ENCODE data around the gene TAGLN2. TPM values are rescaled to one million over a fixed set of nuclear protein-coding genes. Genes with fewer than 3 reads are reported as not detected.

Gene TAGLN2
- polyA plus RNA-seq (2013, experiment 1 of 2), result 496 TPM
- 406 TPM for polyA plus RNA-seq (2013, experiment 2 of 2)

DNA sequence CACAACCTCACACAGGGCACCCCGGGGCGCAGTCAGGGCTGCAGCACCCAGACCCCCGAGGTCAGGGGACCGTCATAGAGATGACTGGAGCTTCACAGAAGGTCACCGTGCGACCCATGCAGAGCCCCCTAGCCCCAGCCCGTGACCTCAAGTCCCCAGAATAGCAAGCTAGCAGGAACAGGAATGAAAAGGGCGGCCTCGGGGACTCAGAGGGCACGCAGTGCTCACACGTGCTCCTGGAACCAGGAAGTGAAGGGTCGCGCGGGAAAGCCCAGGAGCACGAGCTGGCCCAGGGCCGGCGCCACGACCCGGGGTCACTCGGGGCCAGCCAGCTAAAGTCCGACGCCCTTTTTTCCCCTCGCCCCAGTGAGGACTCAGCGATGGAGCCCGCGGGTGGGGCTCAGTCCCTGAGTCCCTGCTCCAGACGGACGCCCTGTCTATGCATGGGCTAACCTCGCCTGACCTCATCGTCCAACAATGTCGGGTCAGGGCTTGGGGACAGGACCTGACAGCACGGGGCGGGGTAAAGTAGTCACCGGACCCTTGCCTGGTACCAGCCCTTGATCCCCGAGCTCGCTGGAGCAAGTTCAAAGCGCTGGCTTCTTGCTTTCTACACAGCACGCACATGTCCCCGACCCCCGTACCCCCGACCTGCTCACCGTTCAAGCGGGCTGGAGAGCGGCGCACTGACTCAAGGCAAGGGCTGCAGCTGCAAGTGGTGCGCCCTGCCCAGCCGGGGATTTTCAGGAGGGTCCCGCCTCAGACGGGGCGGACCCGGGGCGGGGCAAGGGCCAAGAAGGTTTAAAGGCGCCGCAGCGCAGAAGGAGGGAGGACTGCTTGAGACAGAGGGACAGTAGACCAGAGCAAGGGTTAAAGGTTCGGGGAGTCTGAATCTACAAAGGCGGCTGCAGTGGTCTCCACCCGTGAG lies at the start of gene TAGLN2:
Gene TAGLN2 (minus strand): TSS at position 717 of the 928 bp plus-strand sequence. CDS start 4,998 bp downstream, outside the sequence.
- 0% methylated on average over 55 of the region's 58 CpGs for WGBS, 2 experiments (ENCODE audit: insufficient coverage in 2 of 2)
- H3K36me3 ChIP-seq (ENCODE audit: control insufficient read depth, insufficient read depth, low read length), result peaks cover 29% of the 10 kb centered on the region
- H3K9me3 ChIP-seq (ENCODE audit: control insufficient read depth, low read length), result no peaks in the 10 kb centered on the region
- H3K4me1 ChIP-seq (ENCODE audit: control insufficient read depth, insufficient read depth, low read length, poor library complexity, severe bottlenecking), result peaks cover 33% of the 10 kb centered on the region
- peak within 1 kb of the TSS; percentile 98 for H3K27ac ChIP-seq (ENCODE audit: low read depth, low read length, severe bottlenecking)
- peak within 1 kb of the TSS; percentile 76 for H3K4me3 ChIP-seq (ENCODE audit: extremely low read depth, insufficient read depth, low read length, poor library complexity, severe bottlenecking)

DNA sequence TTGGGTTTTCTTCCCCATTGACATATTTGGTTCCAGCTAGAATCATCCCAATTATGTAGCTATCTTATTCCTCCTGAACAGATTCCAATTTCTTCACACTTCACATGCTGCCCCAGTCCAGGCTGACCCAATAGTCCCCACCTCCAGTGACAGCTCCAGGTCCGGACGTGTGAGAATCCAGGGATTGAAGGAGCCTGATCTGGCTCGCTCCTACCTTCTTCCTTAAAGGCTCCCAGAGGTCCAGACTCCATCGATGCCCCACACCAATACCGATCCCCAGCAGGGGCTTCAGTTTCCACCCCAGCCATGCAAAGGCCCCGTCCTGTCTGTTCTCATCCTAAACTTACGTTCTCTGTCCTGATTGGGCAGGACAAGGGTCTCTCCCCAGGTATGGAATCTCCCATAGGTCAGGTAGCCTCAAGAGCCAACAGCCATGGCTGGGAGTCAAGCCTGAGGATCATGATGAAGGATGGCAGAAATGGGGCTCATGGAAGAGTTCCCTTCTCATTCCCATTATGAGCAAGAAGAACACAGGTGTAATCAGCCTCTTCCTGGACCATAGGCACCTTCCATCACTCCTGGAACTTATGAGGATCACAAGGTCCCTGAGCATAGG lies 49.2 kb upstream of the TAGLN2 start:
- 90 to 94% methylated on average over 5 to 7 of the region's 7 CpGs for WGBS, 2 experiments (ENCODE audit: insufficient coverage in 2 of 2)
- no peak overlapping the region for H3K27ac ChIP-seq (ENCODE audit: low read depth, low read length, severe bottlenecking)

DNA sequence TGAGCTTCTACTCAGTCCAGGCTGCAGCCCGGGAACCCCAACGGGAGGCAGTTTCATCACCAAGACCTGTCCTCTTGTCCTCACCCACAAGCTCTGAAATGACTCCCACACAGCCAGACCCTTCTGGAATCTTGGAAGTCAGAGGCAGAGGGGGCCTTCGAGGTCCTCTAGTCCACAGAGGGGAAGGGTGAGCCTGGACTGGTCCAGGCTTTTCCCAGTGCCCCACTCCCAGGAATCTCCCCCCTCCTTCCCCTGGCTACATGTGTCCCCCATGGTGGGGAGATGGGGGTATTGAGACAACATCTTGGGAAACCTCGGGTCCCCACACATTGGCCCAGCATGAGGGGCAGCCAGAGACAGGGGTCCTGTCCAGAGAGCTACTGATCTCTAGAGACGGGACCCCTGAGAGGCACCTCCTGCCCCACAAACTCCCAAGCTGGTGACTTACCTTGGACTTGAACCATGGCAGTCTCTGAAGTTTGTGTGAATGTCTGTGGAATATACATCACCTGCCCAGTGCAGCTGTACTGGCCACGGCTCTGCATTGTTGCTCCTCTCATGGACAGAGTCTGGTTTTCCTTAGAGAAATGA lies 48.1 kb upstream of the TAGLN2 start:
- Histone ChIP-seq H3K27ac (ENCODE audit: low read depth, low read length, severe bottlenecking) (no peak overlapping the region), H3K36me3 (ENCODE audit: control insufficient read depth, insufficient read depth, low read length) (no peaks in the 10 kb centered on the region), H3K4me1 (ENCODE audit: control insufficient read depth, insufficient read depth, low read length, poor library complexity, severe bottlenecking) (no peaks in the 10 kb centered on the region), H3K4me3 (ENCODE audit: extremely low read depth, insufficient read depth, low read length, poor library complexity, severe bottlenecking) (no peak overlapping the region), H3K9me3 (ENCODE audit: control insufficient read depth, low read length) (no peaks in the 10 kb centered on the region)
- WGBS, 2 experiments (ENCODE audit: insufficient coverage in 2 of 2), result 87 to 90% methylated on average over 3 of the region's 6 CpGs

More for the DNA sequence above, 49.2 kb upstream of the TAGLN2 start:
- Histone ChIP-seq H3K4me1 (ENCODE audit: control insufficient read depth, insufficient read depth, low read length, poor library complexity, severe bottlenecking) (no peaks in the 10 kb centered on the region), H3K9me3 (ENCODE audit: control insufficient read depth, low read length) (no peaks in the 10 kb centered on the region), H3K4me3 (ENCODE audit: extremely low read depth, insufficient read depth, low read length, poor library complexity, severe bottlenecking) (no peak overlapping the region), H3K36me3 (ENCODE audit: control insufficient read depth, insufficient read depth, low read length) (no peaks in the 10 kb centered on the region)

DNA sequence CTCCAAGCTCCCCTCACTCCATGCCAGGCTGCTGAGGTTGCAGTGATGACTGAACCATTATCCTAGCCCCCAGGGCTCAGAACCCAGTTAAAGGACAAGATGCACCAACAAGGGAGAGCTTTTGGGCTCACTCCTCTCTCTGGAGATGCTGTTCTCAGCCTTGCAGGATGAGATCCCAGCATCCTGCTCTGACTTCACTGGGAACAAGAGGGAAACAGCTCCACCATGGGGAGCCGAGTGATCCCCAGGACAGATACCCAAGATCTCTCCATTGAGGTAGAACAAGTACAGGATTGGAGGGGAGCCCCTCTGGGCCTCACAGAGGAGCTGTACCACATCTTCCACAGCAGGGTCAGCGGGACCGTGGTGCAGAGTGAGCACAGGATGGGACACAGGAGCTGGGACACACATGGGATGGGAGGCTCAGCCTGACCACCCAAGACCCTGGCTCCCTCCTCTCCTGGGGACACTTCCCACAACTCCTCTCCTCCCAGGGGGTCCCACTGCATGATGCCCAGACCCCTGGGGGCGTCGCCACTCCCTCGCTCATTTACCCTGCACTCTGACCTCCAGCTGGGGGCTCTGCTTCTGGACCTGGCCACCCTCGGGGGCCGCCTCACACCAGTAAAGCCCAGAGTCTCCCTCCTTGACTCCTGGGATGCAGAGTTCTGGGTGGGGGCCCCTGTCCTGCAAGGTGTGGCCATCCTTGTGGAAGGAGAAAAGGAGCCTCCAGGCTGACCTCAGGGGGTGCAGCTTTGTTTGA lies 47.3 kb upstream of the TAGLN2 start:
- H3K4me1 ChIP-seq (ENCODE audit: control insufficient read depth, insufficient read depth, low read length, poor library complexity, severe bottlenecking), result no peaks in the 10 kb centered on the region
- no peaks in the 10 kb centered on the region for H3K9me3 ChIP-seq (ENCODE audit: control insufficient read depth, low read length)
- 100% methylated on average over 3 to 5 of the region's 8 CpGs for WGBS, 2 experiments (ENCODE audit: insufficient coverage in 2 of 2)
- H3K36me3 ChIP-seq (ENCODE audit: control insufficient read depth, insufficient read depth, low read length), result no peaks in the 10 kb centered on the region
- no peak overlapping the region for H3K4me3 ChIP-seq (ENCODE audit: extremely low read depth, insufficient read depth, low read length, poor library complexity, severe bottlenecking)
- no peak overlapping the region for H3K27ac ChIP-seq (ENCODE audit: low read depth, low read length, severe bottlenecking)

DNA sequence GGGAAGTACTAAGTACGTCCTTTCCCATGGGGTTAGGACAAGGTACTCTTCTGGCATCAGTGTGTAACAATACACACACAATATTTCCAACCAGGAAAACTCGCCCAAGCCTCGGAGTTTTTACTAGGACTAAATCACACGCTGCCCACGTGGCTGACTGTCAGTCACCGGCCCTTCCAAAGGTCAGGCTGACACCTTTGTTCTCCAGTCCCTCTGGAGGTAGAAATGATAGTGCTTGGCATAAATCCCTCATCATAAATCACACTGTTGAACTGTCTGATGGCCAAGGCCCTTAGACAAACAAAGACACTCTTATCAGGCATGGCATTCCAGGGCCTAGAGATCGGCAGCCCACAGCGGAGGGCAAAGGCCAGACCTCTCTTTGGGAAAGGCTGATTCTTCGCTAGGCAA lies 45.6 kb upstream of the TAGLN2 start:
- WGBS, 2 experiments (ENCODE audit: insufficient coverage in 2 of 2), result 85 to 89% methylated on average over 4 to 9 of the region's 9 CpGs
- Histone ChIP-seq H3K9me3 (ENCODE audit: control insufficient read depth, low read length) (no peaks in the 10 kb centered on the region), H3K4me3 (ENCODE audit: extremely low read depth, insufficient read depth, low read length, poor library complexity, severe bottlenecking) (no peak overlapping the region), H3K36me3 (ENCODE audit: control insufficient read depth, insufficient read depth, low read length) (no peaks in the 10 kb centered on the region), H3K27ac (ENCODE audit: low read depth, low read length, severe bottlenecking) (no peak overlapping the region), H3K4me1 (ENCODE audit: control insufficient read depth, insufficient read depth, low read length, poor library complexity, severe bottlenecking) (no peaks in the 10 kb centered on the region)

DNA sequence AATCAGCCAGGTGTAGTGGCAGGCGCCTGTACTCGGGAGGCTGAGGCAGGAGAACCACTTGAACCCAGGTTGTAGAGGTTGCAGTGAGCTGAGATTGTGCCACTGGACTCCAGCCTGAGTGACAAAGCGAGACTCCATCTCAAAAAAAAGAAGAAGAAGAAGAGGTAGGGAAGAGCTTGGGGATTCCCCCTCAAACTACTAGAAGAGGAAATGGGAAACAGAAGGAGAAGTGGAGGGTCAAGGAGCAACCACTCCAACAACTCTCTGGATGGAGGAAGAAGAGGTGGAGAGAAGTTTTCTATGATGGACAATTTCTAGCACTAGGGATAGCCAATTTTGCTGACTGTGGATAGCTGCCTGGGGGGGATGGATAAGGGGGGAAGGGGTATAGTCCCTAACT lies 43.6 kb upstream of the TAGLN2 start:
- H3K36me3 ChIP-seq (ENCODE audit: control insufficient read depth, insufficient read depth, low read length), result no peaks in the 10 kb centered on the region
- no peaks in the 10 kb centered on the region for H3K9me3 ChIP-seq (ENCODE audit: control insufficient read depth, low read length)
- H3K27ac ChIP-seq (ENCODE audit: low read depth, low read length, severe bottlenecking), result no peak overlapping the region
- no peaks in the 10 kb centered on the region for H3K4me1 ChIP-seq (ENCODE audit: control insufficient read depth, insufficient read depth, low read length, poor library complexity, severe bottlenecking)
- no peak overlapping the region for H3K4me3 ChIP-seq (ENCODE audit: extremely low read depth, insufficient read depth, low read length, poor library complexity, severe bottlenecking)
- WGBS, 2 experiments (ENCODE audit: insufficient coverage in 2 of 2), result 100% methylated on average over 1 to 2 of the region's 3 CpGs

DNA sequence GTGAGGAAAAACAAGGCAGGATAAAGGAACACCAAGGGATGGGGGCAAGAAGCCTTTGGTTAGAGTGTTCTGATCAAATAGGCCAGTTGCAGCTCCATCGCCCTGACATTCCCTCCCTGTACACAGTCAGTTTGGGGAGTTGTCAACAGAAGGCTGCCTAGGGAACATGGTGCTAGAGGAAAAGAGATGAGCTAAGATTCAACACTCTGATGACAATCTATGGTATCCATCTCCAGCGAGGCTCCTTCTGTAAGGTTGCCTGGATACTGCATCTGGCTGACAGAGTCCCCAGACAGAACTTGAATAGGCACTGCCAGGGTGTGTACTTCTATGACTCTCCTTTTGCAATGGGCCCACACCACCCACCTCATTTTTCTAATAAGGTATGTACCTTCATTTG lies 40.0 kb upstream of the TAGLN2 start:
- Histone ChIP-seq H3K4me3 (ENCODE audit: extremely low read depth, insufficient read depth, low read length, poor library complexity, severe bottlenecking) (no peak overlapping the region), H3K36me3 (ENCODE audit: control insufficient read depth, insufficient read depth, low read length) (no peaks in the 10 kb centered on the region), H3K27ac (ENCODE audit: low read depth, low read length, severe bottlenecking) (no peak overlapping the region), H3K4me1 (ENCODE audit: control insufficient read depth, insufficient read depth, low read length, poor library complexity, severe bottlenecking) (no peaks in the 10 kb centered on the region), H3K9me3 (ENCODE audit: control insufficient read depth, low read length) (no peaks in the 10 kb centered on the region)
- 86 to 88% methylated on average over 1 of the region's 2 CpGs for WGBS, 2 experiments (ENCODE audit: insufficient coverage in 2 of 2)

DNA sequence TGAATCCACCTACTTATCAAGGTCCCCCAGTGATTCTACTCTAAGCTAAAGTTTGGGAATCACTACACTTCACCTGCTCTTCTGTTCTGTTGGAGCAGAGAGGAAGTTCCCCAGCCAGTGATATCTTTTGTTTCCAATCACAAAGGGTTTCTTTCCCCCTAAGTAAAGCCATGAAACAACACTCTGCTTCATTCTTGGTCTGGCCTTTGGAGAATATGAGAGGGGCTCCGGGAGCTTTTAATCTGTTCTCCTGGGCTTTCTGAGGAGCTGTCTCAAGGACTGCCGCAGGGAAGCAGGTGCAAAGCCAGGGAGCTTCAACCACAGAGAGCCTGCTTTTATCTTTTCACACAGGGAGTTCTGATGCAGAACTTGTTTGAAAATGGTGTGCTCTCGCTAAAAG lies 38.8 kb upstream of the TAGLN2 start:
- 40 to 78% methylated on average over 1 to 2 of the region's 3 CpGs for WGBS, 2 experiments (ENCODE audit: insufficient coverage in 2 of 2)
- Histone ChIP-seq H3K4me3 (ENCODE audit: extremely low read depth, insufficient read depth, low read length, poor library complexity, severe bottlenecking) (no peak overlapping the region), H3K9me3 (ENCODE audit: control insufficient read depth, low read length) (no peaks in the 10 kb centered on the region), H3K27ac (ENCODE audit: low read depth, low read length, severe bottlenecking) (no peak overlapping the region), H3K4me1 (ENCODE audit: control insufficient read depth, insufficient read depth, low read length, poor library complexity, severe bottlenecking) (no peaks in the 10 kb centered on the region), H3K36me3 (ENCODE audit: control insufficient read depth, insufficient read depth, low read length) (no peaks in the 10 kb centered on the region)

DNA sequence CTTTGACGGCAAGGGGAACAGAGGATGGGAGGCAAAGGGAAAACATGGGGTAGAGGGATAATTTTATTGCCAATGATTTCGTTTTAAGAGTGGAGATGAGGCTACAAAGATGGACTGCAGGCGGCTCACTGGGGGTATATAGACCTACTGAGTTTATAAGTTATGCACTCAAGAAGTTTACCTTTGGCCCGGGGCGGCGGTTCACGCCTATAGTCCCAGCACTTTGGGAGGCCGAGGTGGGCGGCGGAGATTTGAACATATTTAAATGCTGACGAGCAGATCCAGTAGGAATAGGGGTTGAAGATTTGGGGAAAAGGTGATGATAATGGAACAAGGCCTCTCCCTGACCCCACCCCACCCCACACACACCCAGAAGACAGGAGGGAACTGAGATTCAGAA lies 36.9 kb upstream of the TAGLN2 start:
- Histone ChIP-seq H3K27ac (ENCODE audit: low read depth, low read length, severe bottlenecking) (no peak overlapping the region), H3K4me3 (ENCODE audit: extremely low read depth, insufficient read depth, low read length, poor library complexity, severe bottlenecking) (no peak overlapping the region), H3K36me3 (ENCODE audit: control insufficient read depth, insufficient read depth, low read length) (no peaks in the 10 kb centered on the region), H3K9me3 (ENCODE audit: control insufficient read depth, low read length) (no peaks in the 10 kb centered on the region), H3K4me1 (ENCODE audit: control insufficient read depth, insufficient read depth, low read length, poor library complexity, severe bottlenecking) (no peaks in the 10 kb centered on the region)
- WGBS, 2 experiments (ENCODE audit: insufficient coverage in 2 of 2), result 90 to 95% methylated on average over 7 to 9 of the region's 11 CpGs

DNA sequence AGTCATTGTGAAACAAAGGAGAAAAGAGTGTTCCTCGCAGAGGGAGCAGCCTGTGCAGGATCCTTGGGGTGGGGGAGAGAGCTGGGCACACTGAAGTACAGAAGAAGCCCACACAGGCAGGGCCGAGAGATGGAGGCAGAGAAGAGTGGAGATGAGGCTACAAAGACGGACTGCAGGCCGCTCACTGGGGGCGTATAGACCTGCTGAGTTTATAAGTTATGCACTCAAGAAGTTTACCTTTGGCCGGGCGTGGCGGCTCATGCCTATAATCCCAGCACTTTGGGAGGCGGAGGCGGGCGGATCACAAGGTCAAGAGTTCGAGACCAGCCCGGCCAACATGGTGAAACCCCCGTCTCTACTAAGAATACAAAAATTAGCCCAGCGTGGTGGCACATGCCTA lies 36.3 kb upstream of the TAGLN2 start:
- H3K4me1 ChIP-seq (ENCODE audit: control insufficient read depth, insufficient read depth, low read length, poor library complexity, severe bottlenecking), result no peaks in the 10 kb centered on the region
- no peak overlapping the region for H3K4me3 ChIP-seq (ENCODE audit: extremely low read depth, insufficient read depth, low read length, poor library complexity, severe bottlenecking)
- no peaks in the 10 kb centered on the region for H3K9me3 ChIP-seq (ENCODE audit: control insufficient read depth, low read length)
- no peak overlapping the region for H3K27ac ChIP-seq (ENCODE audit: low read depth, low read length, severe bottlenecking)
- 93 to 99% methylated on average over 12 to 14 of the region's 15 CpGs for WGBS, 2 experiments (ENCODE audit: insufficient coverage in 2 of 2)
- H3K36me3 ChIP-seq (ENCODE audit: control insufficient read depth, insufficient read depth, low read length), result no peaks in the 10 kb centered on the region
